Measurements from ENCODE around the gene SPAAR.

The SPAAR gene

DNA sequence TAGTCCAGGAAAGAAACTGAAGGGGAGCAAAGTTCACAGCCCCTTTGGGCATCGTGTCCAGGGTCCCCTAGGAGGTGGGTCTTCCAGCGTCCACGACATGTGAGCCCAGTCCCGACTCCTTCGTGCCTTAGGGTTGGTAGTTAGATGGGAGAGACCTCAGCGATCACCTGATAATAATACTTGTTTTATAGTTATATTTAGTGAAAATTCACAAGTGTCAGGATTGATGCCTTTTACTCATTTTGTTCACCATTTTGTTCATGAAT is 20.1 kb downstream of the SPAAR start:
- Histone ChIP-seq H2AFZ (ENCODE audit: low read depth, low read length, severe bottlenecking) (no peak overlapping the region), H3K4me3 (ENCODE audit: insufficient read depth, low read length, poor library complexity, severe bottlenecking) (no peak overlapping the region), H3K36me3 (ENCODE audit: low read length) (no peaks in the 10 kb centered on the region), H4K20me1 (ENCODE audit: low read depth, low read length) (no peaks in the 10 kb centered on the region), H3K79me2 (ENCODE audit: insufficient read depth, low read length) (no peaks in the 10 kb centered on the region), H3K27me3 (ENCODE audit: low read length) (no peaks in the 10 kb centered on the region), H3K9me3 (ENCODE audit: insufficient read depth, low read length) (no peaks in the 10 kb centered on the region), H3F3A (ENCODE audit: insufficient read depth) (no peaks in the 10 kb centered on the region), H3K9me2 (replicated peaks; ENCODE audit: insufficient read depth, low read length) (no peaks in the 10 kb centered on the region), H3K9ac (ENCODE audit: low read length) (no peak overlapping the region), H3K4me2 (ENCODE audit: low read depth, low read length, poor library complexity, severe bottlenecking) (no peak overlapping the region), H3K27ac (ENCODE audit: low read depth, low read length) (no peak overlapping the region)
- TF ChIP-seq, protein P1, sequence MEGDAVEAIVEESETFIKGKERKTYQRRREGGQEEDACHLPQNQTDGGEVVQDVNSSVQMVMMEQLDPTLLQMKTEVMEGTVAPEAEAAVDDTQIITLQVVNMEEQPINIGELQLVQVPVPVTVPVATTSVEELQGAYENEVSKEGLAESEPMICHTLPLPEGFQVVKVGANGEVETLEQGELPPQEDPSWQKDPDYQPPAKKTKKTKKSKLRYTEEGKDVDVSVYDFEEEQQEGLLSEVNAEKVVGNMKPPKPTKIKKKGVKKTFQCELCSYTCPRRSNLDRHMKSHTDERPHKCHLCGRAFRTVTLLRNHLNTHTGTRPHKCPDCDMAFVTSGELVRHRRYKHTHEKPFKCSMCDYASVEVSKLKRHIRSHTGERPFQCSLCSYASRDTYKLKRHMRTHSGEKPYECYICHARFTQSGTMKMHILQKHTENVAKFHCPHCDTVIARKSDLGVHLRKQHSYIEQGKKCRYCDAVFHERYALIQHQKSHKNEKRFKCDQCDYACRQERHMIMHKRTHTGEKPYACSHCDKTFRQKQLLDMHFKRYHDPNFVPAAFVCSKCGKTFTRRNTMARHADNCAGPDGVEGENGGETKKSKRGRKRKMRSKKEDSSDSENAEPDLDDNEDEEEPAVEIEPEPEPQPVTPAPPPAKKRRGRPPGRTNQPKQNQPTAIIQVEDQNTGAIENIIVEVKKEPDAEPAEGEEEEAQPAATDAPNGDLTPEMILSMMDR (IDR thresholded peaks at IDR 0.05; ENCODE audit: insufficient read depth, low read length, poor library complexity, severe bottlenecking) = no peak
- no peak for TF ChIP-seq EZH2phosphoT487 (conservative IDR thresholded peaks at IDR 0.05; ENCODE audit: low read length)

DNA sequence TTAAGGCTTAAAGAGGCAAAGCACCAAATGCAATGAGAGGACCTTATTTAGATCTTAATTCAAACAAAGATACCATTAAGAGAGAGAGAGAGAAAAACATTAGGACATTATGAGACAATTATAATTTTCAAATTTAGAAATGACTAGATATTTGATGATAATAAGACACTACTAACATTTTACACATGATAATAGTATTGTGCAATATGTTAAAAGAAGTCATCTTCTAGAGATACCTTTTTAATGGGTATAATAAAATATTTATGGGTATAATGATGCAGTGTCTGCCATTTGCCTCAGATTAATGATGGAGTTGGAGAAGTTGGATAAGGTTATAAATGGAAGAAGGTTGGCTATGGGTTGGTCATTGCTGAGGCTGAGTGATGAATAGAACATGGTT is 21.2 kb downstream of the SPAAR start:
- H3K9me3 ChIP-seq (ENCODE audit: insufficient read depth, low read length) = no peaks in the 10 kb centered on the region
- TF ChIP-seq, protein P1 (IDR thresholded peaks at IDR 0.05; ENCODE audit: insufficient read depth, low read length, poor library complexity, severe bottlenecking) = no peak
- no peak for TF ChIP-seq EZH2phosphoT487 (conservative IDR thresholded peaks at IDR 0.05; ENCODE audit: low read length)
- no peak overlapping the region for H3K4me2 ChIP-seq (ENCODE audit: low read depth, low read length, poor library complexity, severe bottlenecking)
- no peaks in the 10 kb centered on the region for H3K79me2 ChIP-seq (ENCODE audit: insufficient read depth, low read length)
- H3K36me3 ChIP-seq (ENCODE audit: low read length) = no peaks in the 10 kb centered on the region
- H2AFZ ChIP-seq (ENCODE audit: low read depth, low read length, severe bottlenecking) = no peak overlapping the region
- no peaks in the 10 kb centered on the region for H3K9me2 ChIP-seq (replicated peaks; ENCODE audit: insufficient read depth, low read length)
- no peak overlapping the region for H3K27ac ChIP-seq (ENCODE audit: low read depth, low read length)
- no peaks in the 10 kb centered on the region for H3K27me3 ChIP-seq (ENCODE audit: low read length)
- H3F3A ChIP-seq (ENCODE audit: insufficient read depth) = no peaks in the 10 kb centered on the region
- H3K9ac ChIP-seq (ENCODE audit: low read length) = no peak overlapping the region
- H3K4me3 ChIP-seq (ENCODE audit: insufficient read depth, low read length, poor library complexity, severe bottlenecking) = no peak overlapping the region
- H4K20me1 ChIP-seq (ENCODE audit: low read depth, low read length) = no peaks in the 10 kb centered on the region

DNA sequence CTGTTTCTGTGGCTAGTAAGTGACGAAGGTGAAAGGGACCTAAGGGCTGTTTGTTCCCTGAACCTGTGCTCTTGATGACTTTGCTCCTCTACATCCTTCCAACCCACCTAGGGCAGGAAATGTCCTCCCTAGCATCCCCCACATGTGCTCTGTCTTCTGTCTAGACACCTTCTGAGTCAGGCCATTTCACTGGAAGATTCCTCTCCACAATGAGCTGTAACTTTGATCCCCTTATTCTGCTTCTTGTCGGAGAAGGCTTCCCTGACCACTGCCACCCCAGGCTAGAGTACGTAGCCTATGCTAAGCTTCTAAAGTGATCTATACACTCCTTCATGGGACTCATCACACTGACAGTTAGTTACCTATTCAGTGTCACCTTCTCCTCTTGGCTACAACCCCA is 21.7 kb downstream of the SPAAR start:
- Histone ChIP-seq H3K27me3 (ENCODE audit: low read length) (no peaks in the 10 kb centered on the region), H3K4me2 (ENCODE audit: low read depth, low read length, poor library complexity, severe bottlenecking) (no peak overlapping the region), H3K9ac (ENCODE audit: low read length) (no peak overlapping the region), H4K20me1 (ENCODE audit: low read depth, low read length) (no peaks in the 10 kb centered on the region), H3K27ac (ENCODE audit: low read depth, low read length) (no peak overlapping the region), H3K4me3 (ENCODE audit: insufficient read depth, low read length, poor library complexity, severe bottlenecking) (no peak overlapping the region), H3K9me3 (ENCODE audit: insufficient read depth, low read length) (no peaks in the 10 kb centered on the region), H3K9me2 (replicated peaks; ENCODE audit: insufficient read depth, low read length) (no peaks in the 10 kb centered on the region), H3K79me2 (ENCODE audit: insufficient read depth, low read length) (no peaks in the 10 kb centered on the region), H3K36me3 (ENCODE audit: low read length) (no peaks in the 10 kb centered on the region), H2AFZ (ENCODE audit: low read depth, low read length, severe bottlenecking) (no peak overlapping the region), H3F3A (ENCODE audit: insufficient read depth) (no peaks in the 10 kb centered on the region)
- TF ChIP-seq EZH2phosphoT487 (conservative IDR thresholded peaks at IDR 0.05; ENCODE audit: low read length) = no peak
- TF ChIP-seq, protein P1 (IDR thresholded peaks at IDR 0.05; ENCODE audit: insufficient read depth, low read length, poor library complexity, severe bottlenecking) = no peak

DNA sequence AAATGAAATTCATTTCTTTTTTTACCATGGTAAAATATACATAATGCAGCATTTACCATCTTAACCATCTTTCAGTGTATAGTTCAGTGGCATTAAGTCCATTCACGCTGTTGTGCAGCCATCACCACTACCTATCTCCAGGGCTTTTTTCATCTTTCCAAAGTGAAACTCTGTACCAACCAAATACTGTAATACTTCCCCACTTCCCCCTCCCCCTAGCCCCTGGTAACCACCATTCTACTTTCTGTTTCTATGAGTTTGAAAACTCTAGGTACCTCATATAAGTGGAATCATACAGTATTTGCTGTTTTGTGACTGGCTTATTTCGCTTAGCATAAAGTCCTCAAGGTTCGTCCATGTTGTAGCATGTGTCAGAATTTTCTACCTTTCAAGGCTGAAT is 23.4 kb downstream of the SPAAR start:
- Histone ChIP-seq H3K79me2 (ENCODE audit: insufficient read depth, low read length) (no peaks in the 10 kb centered on the region), H3K36me3 (ENCODE audit: low read length) (no peaks in the 10 kb centered on the region), H3K9ac (ENCODE audit: low read length) (no peak overlapping the region), H3K27ac (ENCODE audit: low read depth, low read length) (no peak overlapping the region), H3K9me3 (ENCODE audit: insufficient read depth, low read length) (no peaks in the 10 kb centered on the region), H2AFZ (ENCODE audit: low read depth, low read length, severe bottlenecking) (no peak overlapping the region), H3K27me3 (ENCODE audit: low read length) (no peaks in the 10 kb centered on the region), H3K9me2 (replicated peaks; ENCODE audit: insufficient read depth, low read length) (no peaks in the 10 kb centered on the region), H4K20me1 (ENCODE audit: low read depth, low read length) (no peaks in the 10 kb centered on the region), H3F3A (ENCODE audit: insufficient read depth) (no peaks in the 10 kb centered on the region), H3K4me3 (ENCODE audit: insufficient read depth, low read length, poor library complexity, severe bottlenecking) (no peak overlapping the region), H3K4me2 (ENCODE audit: low read depth, low read length, poor library complexity, severe bottlenecking) (no peak overlapping the region)
- no peak for TF ChIP-seq EZH2phosphoT487 (conservative IDR thresholded peaks at IDR 0.05; ENCODE audit: low read length)
- TF ChIP-seq, protein P1 (IDR thresholded peaks at IDR 0.05; ENCODE audit: insufficient read depth, low read length, poor library complexity, severe bottlenecking) = no peak

All from SU-DHL-6 (cell line).